GM19193 (cell line): ENCODE results near the gene ZSCAN18.

Experiments used
- POLR2A ChIP-seq: IDR thresholded peaks from 4 replicates; pipeline ENCODE4 v1.6.1; 2011; ENCODE audit not compliant: insufficient read depth, insufficient read length; ENCODE audit errors: extremely low read depth

Gene ZSCAN18

DNA sequence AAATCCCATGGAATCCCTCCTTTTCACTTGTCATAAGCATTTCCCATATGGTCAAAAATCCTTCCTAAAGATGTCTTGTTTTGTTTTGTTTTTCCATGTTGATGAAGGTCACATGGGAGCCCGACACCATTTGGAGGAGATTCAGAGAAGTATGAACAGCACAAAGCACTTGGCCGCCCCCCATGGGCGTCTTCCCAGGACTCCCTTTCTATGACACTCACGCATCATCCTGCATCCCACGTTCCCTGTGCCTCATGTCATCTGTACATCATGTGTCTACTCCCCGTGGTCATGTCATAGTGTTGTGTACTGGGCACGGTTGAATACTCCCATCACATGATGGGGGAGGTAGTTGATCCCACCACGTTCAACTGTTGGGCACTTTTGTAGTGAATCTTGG is 62.2 kb downstream of the ZSCAN18 start:
- no peak for TF ChIP-seq POLR2A

DNA sequence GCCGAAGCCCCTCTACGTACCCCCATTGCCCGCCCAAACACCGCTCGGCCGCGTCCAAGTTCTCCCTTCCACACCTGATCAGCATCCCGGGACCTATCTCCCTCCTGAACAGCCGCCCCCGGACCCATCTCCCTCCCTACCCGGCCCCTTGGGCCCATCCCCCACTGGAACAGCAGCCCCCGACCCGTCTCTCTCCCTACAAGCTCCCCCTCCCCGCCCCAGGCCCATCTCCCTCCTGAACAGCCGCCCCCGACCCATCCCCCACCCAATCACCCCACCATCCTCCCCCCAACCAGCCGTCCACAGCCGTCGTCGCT is 63.6 kb downstream of the ZSCAN18 start:
- no peak for TF ChIP-seq POLR2A
